GM12892 (cell line): ENCODE data around the gene ZNF337.
"Not testable (repeated sequence)": the region's sequence is repeated elsewhere in the genome, so short reads cannot be mapped to it uniquely, and the experiment has no call there.

ENCODE experiments used
- DNase-seq: peaks from one replicate; pipeline ENCODE4 v3.0.0; 2011; ENCODE audit not compliant: insufficient read length
- FAIRE-seq: peaks from 2 replicates; lab custom pipeline; 2011; peaks lifted over from hg19 to GRCh38; lab: Jason Lieb, UNC
- POLR2A ChIP-seq: IDR thresholded peaks from 2 replicates; pipeline ENCODE4 v1.6.1; 2011; ENCODE audit warnings: low read depth, low read length, control low read depth
- POLR2AphosphoS5 ChIP-seq: IDR thresholded peaks from 2 replicates; pipeline ENCODE4 v1.6.1; 2011; ENCODE audit warnings: low read depth, low read length, control low read depth
- TAF1 ChIP-seq: IDR thresholded peaks from 2 replicates; pipeline ENCODE4 v1.6.1; 2011; ENCODE audit warnings: low read depth, mild to moderate bottlenecking, control low read depth, low read length, borderline replicate concordance

ZNF337 gene

DNA sequence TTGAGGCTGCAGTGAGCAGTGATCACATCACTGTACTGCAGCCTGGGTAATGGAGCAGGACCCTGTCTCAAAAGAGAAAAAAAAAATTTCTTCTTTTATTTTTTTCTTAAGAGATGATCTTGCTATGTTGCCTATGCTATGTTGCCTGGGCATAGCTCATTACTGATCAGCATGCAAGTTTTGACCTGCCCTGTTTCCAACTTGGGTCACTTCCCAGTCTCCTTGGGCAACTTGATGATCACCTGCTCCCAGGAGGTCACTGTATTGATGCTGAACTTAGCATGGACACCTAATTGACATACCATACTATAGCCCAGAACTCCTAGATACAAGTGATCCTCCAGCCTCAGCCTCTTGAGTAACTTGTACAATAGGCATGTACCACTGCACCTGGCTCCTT lies 42.2 kb downstream of the ZNF337 start:
- DNase-seq (no peak), FAIRE-seq (no peak)
- no peak for TF ChIP-seq TAF1
- no peak for TF ChIP-seq POLR2A
- no peak for TF ChIP-seq POLR2AphosphoS5

DNA sequence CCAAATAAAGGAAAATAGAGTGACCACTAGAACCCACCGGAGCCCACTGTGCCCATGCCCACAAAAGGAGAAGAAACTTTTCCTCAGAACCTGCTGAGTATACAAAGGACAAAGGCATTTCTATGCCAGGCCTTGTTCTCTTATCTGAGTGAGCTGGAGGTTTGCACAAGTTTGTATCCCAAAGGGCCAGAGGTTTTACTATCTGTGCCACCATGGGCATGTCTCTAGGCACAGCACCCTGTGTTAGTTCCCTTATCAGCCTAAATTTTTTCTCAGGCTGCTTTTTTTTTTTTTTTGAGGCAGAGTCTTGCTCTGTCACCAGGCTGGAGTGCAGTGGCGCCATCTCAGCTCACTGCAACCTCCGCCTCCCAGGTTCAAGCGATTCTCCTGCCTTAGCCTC lies 43.8 kb downstream of the ZNF337 start:
- not testable (repeated sequence) for DNase-seq, FAIRE-seq

DNA sequence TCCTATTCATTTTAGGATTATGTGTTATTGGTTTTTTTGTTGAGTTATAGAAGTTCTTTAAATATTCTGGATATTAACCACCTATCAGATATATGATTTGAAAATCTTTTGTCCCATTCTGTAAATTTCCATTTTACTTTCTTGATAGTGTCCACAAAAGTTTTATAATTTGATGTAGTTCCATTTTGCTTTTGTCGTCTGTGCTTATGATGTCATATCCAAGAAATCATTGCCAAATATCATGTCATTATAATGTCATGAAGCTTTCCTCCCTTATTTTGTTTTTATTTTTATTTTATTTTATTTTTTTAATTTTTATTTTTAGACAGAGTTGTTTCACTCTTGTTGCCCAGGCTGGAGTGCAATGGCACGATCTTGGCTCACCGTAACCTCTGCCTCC lies 51.8 kb downstream of the ZNF337 start:
- DNase-seq, result no peak
- FAIRE-seq, result no peak
- TF ChIP-seq POLR2A (no peak), POLR2AphosphoS5 (no peak), TAF1 (no peak)

DNA sequence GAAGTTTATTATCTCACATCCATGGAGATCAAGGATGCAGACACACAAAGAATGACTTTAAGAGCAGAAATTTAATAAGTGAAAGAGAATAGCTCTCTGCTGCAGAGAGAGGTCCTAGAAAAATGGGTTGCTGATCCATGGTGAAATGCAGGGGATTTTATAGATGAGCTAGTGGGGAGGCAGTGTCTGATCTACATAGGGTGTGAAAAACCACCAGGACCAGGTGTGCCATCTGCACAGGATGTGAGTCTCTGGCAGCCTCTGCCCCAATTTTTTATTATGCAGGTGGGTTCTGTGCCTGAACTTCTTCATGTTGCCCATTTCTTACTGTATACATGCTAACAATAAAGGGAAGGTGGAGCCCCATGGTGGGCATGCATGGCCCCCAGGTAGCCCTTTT lies 52.9 kb downstream of the ZNF337 start:
- DNase-seq (no peak), FAIRE-seq (no peak)
- TF ChIP-seq POLR2A (no peak), TAF1 (no peak), POLR2AphosphoS5 (no peak)

DNA sequence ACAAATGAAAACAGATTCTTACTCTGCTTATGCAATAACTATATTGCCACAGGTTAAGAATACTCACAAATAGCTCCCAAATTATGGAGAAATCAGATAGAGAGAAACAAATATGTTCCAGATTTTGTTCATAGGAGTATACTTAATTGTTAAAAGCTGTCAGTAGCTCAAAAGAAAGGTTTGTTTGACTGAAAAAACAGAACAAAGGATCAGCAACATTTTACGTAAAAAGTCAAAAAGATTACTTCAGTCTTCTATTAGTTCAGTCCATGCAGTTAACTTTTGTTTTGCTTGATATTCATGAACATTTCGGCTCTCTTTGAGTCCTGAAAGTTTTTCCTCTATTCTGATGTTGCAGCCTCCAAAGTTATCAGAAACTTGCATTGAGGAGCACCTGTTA lies 59.4 kb downstream of the ZNF337 start:
- TF ChIP-seq POLR2AphosphoS5 (no peak), TAF1 (no peak), POLR2A (no peak)
- DNase-seq (no peak), FAIRE-seq (no peak)

DNA sequence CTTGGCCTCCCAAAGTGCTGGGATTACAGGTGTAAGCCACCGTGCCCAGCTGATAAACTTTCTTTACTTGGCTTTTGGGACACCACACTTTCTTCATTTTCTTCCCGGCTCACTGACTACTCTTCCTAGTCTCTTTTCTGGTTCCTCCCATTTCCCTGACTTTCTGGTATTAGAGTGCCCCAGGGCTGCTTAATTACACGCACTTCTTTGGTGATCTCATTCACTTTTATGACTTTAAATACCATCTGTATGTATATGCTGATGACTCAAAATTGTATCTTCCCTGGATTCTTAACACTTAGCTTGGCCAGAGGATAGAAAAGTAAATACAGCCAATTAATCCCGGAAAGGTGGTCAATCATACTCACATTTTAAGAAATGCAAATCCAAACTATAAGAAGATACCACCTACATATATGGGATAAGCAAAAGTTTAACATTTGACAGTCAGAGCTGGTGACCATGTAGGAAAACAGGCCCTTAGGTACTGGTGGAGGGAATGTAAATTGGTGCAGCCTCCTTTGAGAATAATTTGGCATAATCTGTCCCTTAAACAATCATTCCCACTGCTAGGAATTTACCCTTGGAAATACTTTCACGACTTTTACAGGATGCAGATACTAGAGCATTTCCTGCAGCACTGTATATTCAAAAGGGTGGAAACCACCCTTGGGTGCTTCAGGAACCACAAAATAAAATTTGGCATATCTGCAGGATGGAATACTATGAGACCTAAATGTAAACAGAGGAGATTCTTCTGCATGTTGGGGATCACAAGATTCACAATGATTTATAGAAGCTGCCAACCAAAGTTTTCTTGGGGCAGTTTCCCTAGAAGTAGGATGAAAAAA lies 63.5 kb downstream of the ZNF337 start:
- no peak for FAIRE-seq
- no peak for TF ChIP-seq TAF1
- TF ChIP-seq POLR2AphosphoS5, result no peak
- no peak for TF ChIP-seq POLR2A

DNA sequence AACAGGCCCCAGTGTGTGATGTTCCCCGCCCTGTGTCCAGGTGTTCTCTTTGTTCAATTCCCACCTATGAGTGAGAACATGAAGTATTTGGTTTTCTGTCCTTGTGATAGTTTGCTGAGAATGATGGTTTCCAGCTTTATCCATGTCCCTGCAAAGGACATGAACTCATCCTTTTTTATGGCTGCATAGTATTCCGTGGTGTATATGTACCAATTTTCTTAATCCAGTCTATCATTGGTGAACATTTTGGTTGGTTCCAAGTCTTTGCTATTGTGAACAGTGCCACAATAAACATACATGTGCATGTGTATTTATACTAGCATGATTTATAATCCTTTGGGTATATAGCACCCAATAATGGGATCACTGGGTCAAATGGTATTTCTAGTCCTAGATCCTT lies 66.0 kb downstream of the ZNF337 start:
- not testable (repeated sequence) for DNase-seq, FAIRE-seq

More for the DNA sequence above, 63.5 kb downstream of the ZNF337 start:
- DNase-seq, result no peak

DNA sequence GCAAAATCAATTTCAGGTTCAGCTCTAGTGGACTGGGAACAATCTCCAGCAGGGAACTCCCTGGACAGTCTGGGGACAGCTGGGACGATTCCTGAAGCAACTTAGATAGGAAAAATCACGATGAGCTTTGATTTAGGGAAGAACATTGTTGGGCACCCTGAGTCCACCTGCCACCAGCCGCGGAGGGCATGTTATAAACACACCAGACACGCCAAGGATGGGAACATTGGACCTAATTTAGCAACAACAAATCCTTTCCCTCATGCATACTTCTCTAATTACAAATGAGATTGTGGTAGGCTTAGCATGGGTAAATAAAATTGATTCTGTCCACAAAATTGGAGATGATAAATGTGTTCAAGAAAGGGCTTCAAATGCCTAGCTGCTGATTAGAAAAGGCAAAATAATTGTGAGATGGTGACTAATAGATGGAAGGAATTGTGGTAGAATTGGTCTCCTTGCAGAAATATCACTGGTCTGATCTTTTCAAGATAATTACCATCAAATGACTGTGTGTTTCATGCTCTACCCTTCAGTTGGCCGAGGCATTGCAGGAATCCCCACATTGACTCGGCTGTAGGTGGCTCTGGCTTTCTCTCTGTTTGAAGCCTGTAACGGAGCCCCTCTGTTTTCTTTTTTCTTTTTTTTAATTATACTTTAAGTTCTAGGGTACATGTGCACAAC lies 66.7 kb downstream of the ZNF337 start:
- TF ChIP-seq POLR2AphosphoS5 (no peak), POLR2A (no peak), TAF1 (no peak)

DNA sequence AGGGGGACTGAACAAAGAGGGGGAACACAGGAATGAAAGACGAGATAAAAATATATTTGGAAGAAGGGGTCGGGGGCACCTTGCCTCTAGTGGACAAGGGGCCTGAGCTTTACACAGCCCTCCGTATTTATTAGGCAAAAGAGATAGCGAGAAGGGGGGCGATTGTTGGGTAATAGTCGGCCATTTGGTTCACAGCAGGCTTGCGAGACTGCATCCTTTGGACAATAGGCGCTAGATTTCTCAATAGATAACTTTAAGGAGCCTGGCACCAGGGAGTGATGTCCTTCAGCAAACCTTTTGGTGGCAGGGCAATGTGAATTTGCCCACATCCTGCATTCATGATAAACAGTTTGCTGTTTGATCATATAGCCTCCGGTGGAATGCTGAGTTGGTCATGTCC lies 69.9 kb downstream of the ZNF337 start:
- FAIRE-seq (no peak), DNase-seq (no peak)
- no peak for TF ChIP-seq POLR2AphosphoS5
- TF ChIP-seq POLR2A, result no peak
- no peak for TF ChIP-seq TAF1

More for the DNA sequence above, 66.7 kb downstream of the ZNF337 start:
- DNase-seq (no peak), FAIRE-seq (no peak)

DNA sequence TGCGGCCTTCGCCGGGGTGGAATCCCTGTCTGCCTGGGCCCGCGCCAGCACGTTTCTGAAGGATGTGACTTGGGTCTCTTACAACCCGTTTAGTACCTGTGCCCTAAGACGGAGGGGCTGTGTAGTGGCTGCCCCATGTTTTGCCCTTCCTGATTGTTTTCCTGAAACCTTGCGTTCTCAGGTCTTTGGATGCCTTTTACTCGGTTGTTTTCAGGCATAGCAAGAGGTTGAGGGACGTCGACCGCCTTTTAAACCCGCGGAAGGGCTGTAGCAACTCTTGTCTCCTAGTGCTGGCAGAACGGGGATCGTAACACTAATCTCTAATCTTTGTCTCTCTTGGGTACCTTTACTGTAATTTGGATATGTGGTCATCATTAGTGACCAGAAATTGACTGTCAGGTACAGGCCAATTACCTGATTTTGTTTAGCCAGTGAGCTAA lies 72.1 kb downstream of the ZNF337 start:
- FAIRE-seq (no peak), DNase-seq (no peak)
- TF ChIP-seq POLR2A, result no peak
- TF ChIP-seq POLR2AphosphoS5, result no peak
- no peak for TF ChIP-seq TAF1
